Measurements from ENCODE around the gene ERCC6L2.

ERCC6L2 gene

GRCh38 chr9:95870906-95871305 is 4.6 kb upstream of the ERCC6L2 start:
- no peak for DNase-seq

GRCh38 chr9:95874303-95874988 is 1.0 kb upstream of the ERCC6L2 start:
- DNase-seq, result no peak

GRCh38 chr9:95874989-95875304 is 544 bp upstream of the ERCC6L2 start:
- peak; percentile 21 for DNase-seq

GRCh38 chr9:95876138-95876444 is 600 bp downstream of the ERCC6L2 start:
- no peak for DNase-seq

GRCh38 chr9:95876595-95876994 is 1.1 kb downstream of the ERCC6L2 start:
- peak; percentile 29 for DNase-seq

GRCh38 chr9:95877984-95878383 is 2.5 kb downstream of the ERCC6L2 start:
- no peak for DNase-seq

- DNase-seq, result no peak
Observed at GRCh38 chr9:95879591-95879990, 4.1 kb downstream of the ERCC6L2 start.

- DNase-seq, result peak; percentile 46
Observed at GRCh38 chr9:95880021-95880690, 4.7 kb downstream of the ERCC6L2 start.

GRCh38 chr9:95887926-95888497 is 12.5 kb downstream of the ERCC6L2 start:
- no peak for DNase-seq

- DNase-seq, result no peak
Observed at GRCh38 chr9:95890594-95890993, 15.1 kb downstream of the ERCC6L2 start.

GRCh38 chr9:95891067-95891671 is 15.7 kb downstream of the ERCC6L2 start:
- no peak for DNase-seq

- DNase-seq, result no peak
Observed at GRCh38 chr9:95892690-95893089, 17.2 kb downstream of the ERCC6L2 start.

GRCh38 chr9:95896580-95896979 is 21.1 kb downstream of the ERCC6L2 start:
- DNase-seq, result no peak

- no peak for DNase-seq
Observed at GRCh38 chr9:95901506-95901905, 26.0 kb downstream of the ERCC6L2 start.

- no peak for DNase-seq
Observed at GRCh38 chr9:95903398-95903797, 27.9 kb downstream of the ERCC6L2 start.

GRCh38 chr9:95907794-95908193 is 32.3 kb downstream of the ERCC6L2 start:
- no peak for DNase-seq

GRCh38 chr9:95910023-95910707 is 34.7 kb downstream of the ERCC6L2 start:
- no peak for DNase-seq

GRCh38 chr9:95910770-95911340 is 35.4 kb downstream of the ERCC6L2 start:
- no peak for DNase-seq

- no peak for DNase-seq
Observed at GRCh38 chr9:95912773-95913172, 37.3 kb downstream of the ERCC6L2 start.

GRCh38 chr9:95920017-95920416 is 44.5 kb downstream of the ERCC6L2 start:
- DNase-seq, result no peak

- DNase-seq, result no peak
Observed at GRCh38 chr9:95923794-95924193, 48.3 kb downstream of the ERCC6L2 start.

- DNase-seq, result no peak
Observed at GRCh38 chr9:95924987-95925386, 49.5 kb downstream of the ERCC6L2 start.

GRCh38 chr9:95927271-95928004 is 51.9 kb downstream of the ERCC6L2 start:
- DNase-seq, result no peak
